Activated T-cell treated with anti-CD3 and anti-CD28 coated beads, Interleukin-2, amount 50 U/mL, for 24 hours (primary cell): ENCODE results near the gene MYO3B.

Source experiments
- DNase-seq: peaks from one replicate; pipeline ENCODE4 v3.0.0-alpha.2; 2020
- H3K27ac Mint-ChIP-seq: 2 replicates; pipeline ENCODE4 v1.8.0; 2020; ENCODE audit warnings: mild to moderate bottlenecking, mixed read lengths
- H3K27me3 Mint-ChIP-seq: 2 replicates; pipeline ENCODE4 v1.8.0; 2020; ENCODE audit warnings: mixed read lengths
- H3K36me3 Mint-ChIP-seq: 2 replicates; pipeline ENCODE4 v1.8.0; 2020; ENCODE audit warnings: low read depth, mixed read lengths
- H3K4me1 Mint-ChIP-seq: 2 replicates; pipeline ENCODE4 v1.8.0; 2020; ENCODE audit warnings: low read depth, mixed read lengths
- H3K4me3 Mint-ChIP-seq: 2 replicates; pipeline ENCODE4 v1.8.0; 2020; ENCODE audit warnings: mild to moderate bottlenecking, moderate library complexity, mixed read lengths
- H3K9me3 Mint-ChIP-seq: 2 replicates; pipeline ENCODE4 v1.8.0; 2020; ENCODE audit warnings: mixed read lengths

MYO3B gene

DNA sequence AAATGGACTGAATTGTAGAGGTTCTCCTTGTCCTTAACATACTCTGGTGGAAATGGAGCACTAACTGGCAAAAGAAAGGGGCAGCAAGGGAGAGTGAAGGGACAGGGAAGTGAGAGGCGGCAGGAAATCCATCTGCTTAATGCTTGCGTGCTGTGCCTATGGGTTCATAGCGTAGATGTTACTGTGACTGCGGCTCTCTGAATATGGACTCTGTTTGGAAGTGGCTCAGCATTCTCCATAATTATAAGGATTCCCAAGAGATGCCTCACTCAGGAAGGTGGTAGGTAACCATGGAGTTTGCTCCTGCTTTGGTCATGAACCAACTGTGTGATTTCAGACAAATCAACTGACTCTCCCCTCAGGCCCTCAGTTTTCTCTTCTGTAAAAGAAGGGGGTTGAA is 50.0 kb downstream of the MYO3B start:
- Mint-ChIP-seq H3K4me1 (no peaks in the 10 kb centered on the region), H3K27me3 (peaks cover 3% of the 10 kb centered on the region), H3K4me3 (no peak overlapping the region), H3K36me3 (no peaks in the 10 kb centered on the region), H3K27ac (no peak overlapping the region), H3K9me3 (no peaks in the 10 kb centered on the region)
- no peak for DNase-seq

DNA sequence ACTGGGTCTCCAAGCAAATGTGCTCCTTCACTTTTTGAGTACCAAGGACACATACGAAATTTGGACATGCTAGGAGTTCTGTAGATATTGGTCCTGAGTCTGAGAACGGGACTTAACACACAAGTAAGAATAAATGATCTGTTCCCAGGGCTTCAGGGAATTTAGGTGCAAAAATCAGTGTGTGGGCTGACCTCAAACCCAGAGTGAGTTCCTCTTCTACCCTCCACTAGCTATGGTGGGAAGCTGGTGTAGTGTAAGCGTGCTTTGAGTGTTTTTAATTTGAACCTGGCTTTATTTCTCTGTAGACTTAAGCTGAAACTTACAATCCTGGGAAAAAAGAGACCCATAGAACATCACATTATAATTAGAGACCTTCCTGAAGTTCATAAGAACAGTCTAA is 50.5 kb downstream of the MYO3B start:
- Mint-ChIP-seq H3K4me3 (no peak overlapping the region), H3K27me3 (peaks cover 3% of the 10 kb centered on the region), H3K9me3 (no peaks in the 10 kb centered on the region), H3K36me3 (no peaks in the 10 kb centered on the region), H3K4me1 (no peaks in the 10 kb centered on the region), H3K27ac (no peak overlapping the region)
- no peak for DNase-seq

DNA sequence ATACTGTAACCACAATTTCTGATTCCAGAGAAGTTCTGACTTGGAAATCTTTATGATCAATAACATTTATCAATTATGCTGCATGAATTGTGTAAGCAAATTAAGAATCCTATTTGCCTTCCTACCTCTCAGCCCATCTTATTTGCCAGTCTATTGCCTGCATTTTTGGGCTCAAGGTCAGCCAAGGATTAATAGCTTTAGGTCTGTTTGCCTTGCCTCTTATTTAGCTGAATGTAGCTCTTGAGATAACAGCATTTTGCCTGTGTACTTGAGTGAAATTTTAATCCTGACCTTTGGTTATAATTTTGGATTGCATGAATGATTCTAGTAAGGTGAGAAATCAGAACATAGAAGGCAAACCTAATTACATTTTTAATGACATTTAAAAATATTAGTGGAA is 51.2 kb downstream of the MYO3B start:
- no peaks in the 10 kb centered on the region for H3K4me1 Mint-ChIP-seq
- no peak overlapping the region for H3K4me3 Mint-ChIP-seq
- H3K9me3 Mint-ChIP-seq: no peaks in the 10 kb centered on the region

DNA sequence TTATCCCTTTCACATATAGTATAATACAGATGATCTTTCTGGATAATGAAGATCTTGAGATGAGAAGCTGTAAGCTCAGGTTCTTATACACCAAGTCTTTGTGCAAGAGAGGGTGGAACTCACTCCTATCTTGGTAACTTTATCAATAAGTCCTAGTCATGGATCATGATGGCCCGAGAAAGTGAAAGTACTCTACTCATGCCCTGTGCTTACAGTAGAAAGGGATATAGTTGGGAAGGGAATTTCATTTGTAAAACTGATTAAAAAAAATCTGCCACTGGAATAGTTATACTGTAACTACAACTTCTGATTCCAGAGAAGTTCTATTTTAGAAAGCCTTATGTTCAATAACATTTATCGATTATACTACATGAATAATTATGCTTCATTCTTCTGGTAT is 51.8 kb downstream of the MYO3B start:
- no peaks in the 10 kb centered on the region for H3K4me1 Mint-ChIP-seq
- H3K27me3 Mint-ChIP-seq: peaks cover 3% of the 10 kb centered on the region
- no peak overlapping the region for H3K27ac Mint-ChIP-seq
- no peak overlapping the region for H3K4me3 Mint-ChIP-seq
- no peak for DNase-seq
- no peaks in the 10 kb centered on the region for H3K9me3 Mint-ChIP-seq
- H3K36me3 Mint-ChIP-seq: no peaks in the 10 kb centered on the region

More for the DNA sequence above, 51.2 kb downstream of the MYO3B start:
- H3K36me3 Mint-ChIP-seq: no peaks in the 10 kb centered on the region
- no peak overlapping the region for H3K27ac Mint-ChIP-seq
- H3K27me3 Mint-ChIP-seq: peaks cover 3% of the 10 kb centered on the region
- no peak for DNase-seq

DNA sequence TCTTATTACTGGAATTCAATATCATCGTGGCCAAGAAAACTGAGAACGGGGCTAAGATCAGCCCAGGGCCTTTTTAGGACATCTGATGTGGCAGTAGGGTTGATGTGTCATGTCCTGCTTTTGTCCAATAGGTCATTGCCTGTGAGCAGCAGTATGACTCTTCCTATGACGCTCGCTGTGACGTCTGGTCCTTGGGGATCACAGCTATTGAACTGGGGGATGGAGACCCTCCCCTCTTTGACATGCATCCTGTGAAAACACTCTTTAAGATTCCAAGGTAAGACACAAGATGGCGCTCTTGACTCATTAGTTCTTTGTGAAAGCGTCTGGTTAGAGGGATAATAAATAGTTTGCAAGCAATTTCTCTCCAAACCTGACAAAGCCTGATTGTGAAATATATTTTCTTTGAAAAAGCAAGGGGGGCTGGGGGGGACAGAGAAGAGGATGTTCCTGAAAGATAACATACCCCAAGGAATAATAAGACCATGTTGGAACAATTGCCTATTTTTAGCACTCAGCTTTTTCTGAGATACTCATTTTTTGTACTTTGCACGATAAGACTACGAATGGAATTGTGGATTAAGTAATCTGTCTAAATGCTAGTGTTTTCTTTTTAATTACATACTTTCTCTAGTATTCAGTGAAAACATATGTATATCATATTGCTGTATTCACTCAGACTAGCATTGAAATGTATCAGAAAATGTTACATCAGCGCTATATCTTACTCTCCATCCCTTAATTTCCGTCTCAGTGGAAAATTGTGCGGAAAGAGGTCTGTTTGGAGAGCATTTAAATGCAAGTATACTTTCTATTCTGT is 58.1 kb downstream of the MYO3B start:
- H3K4me1 Mint-ChIP-seq: no peaks in the 10 kb centered on the region
- H3K27ac Mint-ChIP-seq: no peak overlapping the region
- no peak overlapping the region for H3K4me3 Mint-ChIP-seq
- peaks cover 24% of the 10 kb centered on the region for H3K27me3 Mint-ChIP-seq
- no peaks in the 10 kb centered on the region for H3K9me3 Mint-ChIP-seq
- H3K36me3 Mint-ChIP-seq: no peaks in the 10 kb centered on the region
- no peak for DNase-seq

DNA sequence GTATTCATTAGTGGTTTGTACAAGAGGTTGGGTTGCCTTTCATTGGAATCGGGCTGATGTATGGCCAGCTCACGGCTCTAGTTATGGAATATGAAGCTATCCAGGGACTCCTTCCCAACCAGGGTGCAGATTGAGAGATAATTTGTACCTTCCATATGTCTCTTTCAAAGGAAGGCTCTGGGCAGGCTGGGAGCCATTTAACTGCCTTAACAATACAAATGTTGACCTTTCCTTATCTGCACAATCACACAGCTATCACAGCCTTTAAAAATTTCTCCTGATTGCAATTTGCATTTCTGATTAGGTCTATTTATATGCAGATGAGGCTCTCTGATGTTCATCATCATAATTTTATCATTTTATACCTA is 58.7 kb downstream of the MYO3B start:
- Mint-ChIP-seq H3K4me3 (no peak overlapping the region), H3K27ac (no peak overlapping the region), H3K36me3 (no peaks in the 10 kb centered on the region), H3K9me3 (no peaks in the 10 kb centered on the region), H3K4me1 (no peaks in the 10 kb centered on the region), H3K27me3 (peaks cover 28% of the 10 kb centered on the region)
- no peak for DNase-seq

DNA sequence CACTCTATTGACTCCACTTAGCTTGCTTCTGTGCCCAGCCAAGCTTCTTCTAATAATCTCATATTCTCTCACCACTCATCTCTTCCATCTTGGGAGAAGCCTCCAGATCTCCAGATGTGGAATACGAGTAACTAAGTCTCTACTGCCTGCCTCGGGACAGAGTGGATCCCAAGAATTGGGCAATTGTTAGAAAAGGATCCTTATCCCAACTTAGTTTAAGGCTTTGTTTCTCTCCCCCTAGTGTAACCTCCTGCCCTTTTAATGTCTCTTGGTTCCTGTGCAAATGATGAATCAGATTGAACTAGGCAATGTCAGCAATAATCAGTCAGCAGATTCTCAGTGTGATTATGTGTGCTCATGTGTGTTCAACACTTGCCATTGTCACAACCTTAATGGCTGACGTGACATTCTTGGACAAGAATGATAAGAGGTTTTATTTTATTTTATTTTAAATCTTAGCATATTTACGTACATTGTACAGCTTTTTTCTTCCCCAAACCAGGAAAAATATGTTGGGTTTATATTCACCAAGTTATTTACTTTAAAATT is 59.7 kb downstream of the MYO3B start:
- Mint-ChIP-seq H3K36me3 (no peaks in the 10 kb centered on the region), H3K27me3 (peaks cover 30% of the 10 kb centered on the region), H3K9me3 (no peaks in the 10 kb centered on the region)

DNA sequence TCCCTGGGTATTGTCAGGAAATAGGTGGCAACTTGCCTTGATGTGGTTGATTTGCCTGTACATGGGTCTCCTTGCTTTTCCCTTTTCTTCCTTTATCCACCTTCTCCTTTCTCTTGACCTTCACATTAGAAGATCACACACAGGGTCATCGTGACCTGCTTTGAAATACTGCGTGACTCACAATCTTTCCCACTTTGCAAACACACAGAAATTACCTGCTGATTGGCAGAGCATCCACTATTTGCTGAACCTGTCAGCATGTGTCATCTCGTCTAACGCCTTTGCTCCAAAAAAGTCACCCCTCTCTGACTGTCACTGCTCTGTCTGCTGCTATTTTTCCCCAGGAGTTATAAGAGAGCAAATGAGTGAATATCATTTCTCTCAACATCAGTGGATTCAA is 60.8 kb downstream of the MYO3B start:
- DNase-seq: no peak
- Mint-ChIP-seq H3K9me3 (no peaks in the 10 kb centered on the region), H3K27me3 (peaks cover 39% of the 10 kb centered on the region), H3K4me3 (no peak overlapping the region), H3K36me3 (no peaks in the 10 kb centered on the region), H3K27ac (no peak overlapping the region), H3K4me1 (no peaks in the 10 kb centered on the region)

More for the DNA sequence above, 59.7 kb downstream of the MYO3B start:
- DNase-seq: no peak
- H3K27ac Mint-ChIP-seq: no peak overlapping the region
- H3K4me3 Mint-ChIP-seq: no peak overlapping the region
- no peaks in the 10 kb centered on the region for H3K4me1 Mint-ChIP-seq

DNA sequence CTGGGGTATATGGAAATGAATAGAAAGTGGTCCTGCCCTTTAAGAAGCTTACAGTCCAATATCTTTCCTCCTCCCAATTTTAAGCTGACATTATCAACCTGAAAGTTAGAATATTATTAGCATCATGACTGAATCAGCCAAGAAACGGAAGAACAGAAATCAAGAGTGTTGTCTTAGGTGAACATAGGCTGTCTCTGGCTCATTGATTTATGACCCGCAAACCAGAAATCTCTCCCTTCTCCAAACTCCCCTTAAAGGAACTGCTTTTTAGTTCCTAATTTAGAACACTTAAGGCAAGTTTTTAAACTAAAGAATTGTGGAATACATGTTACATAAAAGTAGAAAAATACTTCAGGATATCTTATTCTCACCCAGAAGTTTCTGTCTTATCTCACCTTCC is 62.7 kb downstream of the MYO3B start:
- H3K9me3 Mint-ChIP-seq: no peaks in the 10 kb centered on the region
- no peak overlapping the region for H3K4me3 Mint-ChIP-seq
- H3K4me1 Mint-ChIP-seq: no peaks in the 10 kb centered on the region
- H3K27me3 Mint-ChIP-seq: peaks cover 48% of the 10 kb centered on the region
- DNase-seq: no peak
- H3K27ac Mint-ChIP-seq: no peak overlapping the region
- H3K36me3 Mint-ChIP-seq: no peaks in the 10 kb centered on the region

DNA sequence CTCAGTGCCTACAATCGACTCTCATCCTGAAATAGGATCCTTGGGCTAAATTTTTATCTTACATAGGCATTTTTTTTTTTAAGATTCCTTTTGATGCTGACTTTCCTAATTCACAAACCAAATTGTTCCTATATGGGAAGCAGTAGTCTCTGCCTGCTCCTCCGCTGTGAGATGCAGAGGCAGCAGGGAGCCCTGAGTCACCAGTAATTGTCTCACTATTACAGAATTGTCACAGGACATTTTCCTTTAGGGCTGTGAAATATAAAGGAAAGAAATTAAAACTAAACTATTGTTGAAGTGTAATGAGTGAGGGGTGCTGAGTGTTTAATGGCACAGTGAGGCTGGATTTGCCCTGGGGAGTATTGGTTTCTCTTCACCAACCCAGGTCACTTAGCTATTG is 63.8 kb downstream of the MYO3B start:
- H3K4me3 Mint-ChIP-seq: no peak overlapping the region
- no peak overlapping the region for H3K27ac Mint-ChIP-seq
- DNase-seq: no peak
- H3K4me1 Mint-ChIP-seq: no peaks in the 10 kb centered on the region
- H3K27me3 Mint-ChIP-seq: peaks cover 48% of the 10 kb centered on the region
- H3K36me3 Mint-ChIP-seq: no peaks in the 10 kb centered on the region
- H3K9me3 Mint-ChIP-seq: no peaks in the 10 kb centered on the region

DNA sequence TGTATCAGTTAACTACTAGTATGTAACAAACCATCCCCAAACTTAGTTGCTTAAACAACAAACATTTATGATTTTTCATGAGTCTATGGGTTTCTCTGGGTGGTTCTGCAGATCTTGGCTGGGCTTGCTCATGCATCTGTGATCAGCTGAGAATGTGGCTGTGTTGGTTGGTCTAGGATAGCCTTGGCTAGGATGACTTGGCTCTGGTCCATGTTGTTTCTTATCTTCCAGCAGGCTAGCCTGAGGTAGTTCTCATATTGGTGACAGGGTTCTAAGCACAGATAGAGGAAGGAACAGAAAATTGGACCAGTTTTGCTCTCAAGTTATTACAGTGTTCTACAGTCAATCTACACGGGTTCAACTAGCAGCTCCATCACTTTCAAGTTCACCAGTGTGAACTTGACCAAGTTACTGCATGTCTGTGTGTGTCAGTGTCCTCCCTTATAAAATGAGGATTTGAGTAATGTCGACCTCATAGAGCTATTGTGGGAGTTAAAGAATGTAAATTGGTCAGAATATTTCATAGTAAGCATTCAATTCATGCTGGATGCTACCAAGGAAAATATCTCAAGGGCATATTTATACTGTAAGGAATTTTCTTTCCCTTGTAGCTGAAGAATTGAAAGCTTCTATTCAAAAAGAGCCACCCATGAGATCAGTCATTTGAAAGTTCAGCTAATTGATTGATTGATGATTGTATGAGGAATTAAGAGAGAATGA is 65.3 kb downstream of the MYO3B start:
- Mint-ChIP-seq H3K4me3 (no peak overlapping the region), H3K4me1 (no peaks in the 10 kb centered on the region), H3K27me3 (peaks cover 49% of the 10 kb centered on the region), H3K36me3 (no peaks in the 10 kb centered on the region), H3K27ac (no peak overlapping the region), H3K9me3 (no peaks in the 10 kb centered on the region)
- DNase-seq: no peak

DNA sequence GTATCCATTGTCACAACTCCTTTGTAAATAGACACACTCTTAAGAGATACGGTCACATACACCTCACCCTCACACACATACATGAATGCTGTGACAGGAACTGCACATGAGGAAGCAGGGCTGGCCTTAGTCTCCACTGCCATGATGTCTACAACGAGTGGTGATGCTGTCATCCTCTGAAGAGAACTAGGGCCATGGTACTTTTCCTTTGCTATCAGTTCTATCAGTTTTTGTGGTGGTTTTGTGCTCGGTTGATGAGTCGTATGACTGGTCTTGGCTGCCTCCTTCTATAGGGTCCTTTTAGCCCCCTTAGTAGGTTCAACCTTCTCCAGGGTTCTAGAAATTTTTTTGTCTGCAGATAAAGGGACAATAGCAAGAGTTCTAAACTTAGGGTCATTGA is 66.0 kb downstream of the MYO3B start:
- no peaks in the 10 kb centered on the region for H3K4me1 Mint-ChIP-seq
- DNase-seq: no peak
- H3K4me3 Mint-ChIP-seq: no peak overlapping the region
- no peaks in the 10 kb centered on the region for H3K36me3 Mint-ChIP-seq
- no peaks in the 10 kb centered on the region for H3K9me3 Mint-ChIP-seq
- H3K27ac Mint-ChIP-seq: no peak overlapping the region
- peaks cover 46% of the 10 kb centered on the region for H3K27me3 Mint-ChIP-seq

DNA sequence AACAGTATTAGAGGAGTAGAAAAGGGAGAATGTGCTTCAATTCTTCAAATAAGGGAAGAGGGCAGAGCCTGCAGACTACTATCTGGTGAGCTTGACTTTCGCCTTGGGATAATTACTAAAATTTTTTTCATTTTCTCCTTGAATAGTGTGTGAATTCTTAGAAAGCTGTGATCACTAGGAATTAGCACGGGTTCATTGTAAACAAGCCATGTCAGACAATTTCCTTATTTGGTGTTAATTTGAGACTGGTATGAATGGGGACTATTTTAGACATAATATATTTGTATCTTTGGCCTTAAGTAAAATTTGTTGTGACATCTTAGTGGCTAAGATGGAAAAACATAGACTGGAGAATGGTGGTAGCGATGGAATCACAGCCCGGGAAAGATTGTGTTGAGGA is 66.6 kb downstream of the MYO3B start:
- no peaks in the 10 kb centered on the region for H3K36me3 Mint-ChIP-seq
- H3K27ac Mint-ChIP-seq: no peak overlapping the region
- H3K4me3 Mint-ChIP-seq: no peak overlapping the region
- H3K27me3 Mint-ChIP-seq: peaks cover 40% of the 10 kb centered on the region
- no peaks in the 10 kb centered on the region for H3K4me1 Mint-ChIP-seq
- no peaks in the 10 kb centered on the region for H3K9me3 Mint-ChIP-seq
- DNase-seq: no peak

DNA sequence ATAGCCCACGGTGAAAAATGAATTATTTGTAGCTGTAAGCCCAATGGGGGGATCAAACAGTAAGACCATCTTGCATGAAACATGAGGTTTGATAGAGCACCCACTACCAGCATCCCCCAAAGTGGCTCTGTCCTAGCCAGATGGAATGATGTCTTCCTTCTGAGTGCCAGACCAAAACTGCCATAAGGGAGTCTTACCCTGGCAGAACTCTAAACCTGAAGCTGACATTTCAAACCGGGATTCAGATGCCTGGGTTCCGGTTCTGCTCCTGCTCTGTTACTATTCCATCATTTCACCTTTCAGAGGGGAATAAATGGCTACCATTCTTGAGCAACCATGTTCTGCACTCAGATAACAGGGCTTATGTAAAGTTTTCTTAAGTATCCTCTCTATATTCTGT is 67.4 kb downstream of the MYO3B start:
- Mint-ChIP-seq H3K27me3 (peaks cover 36% of the 10 kb centered on the region), H3K4me3 (no peak overlapping the region), H3K36me3 (no peaks in the 10 kb centered on the region), H3K9me3 (no peaks in the 10 kb centered on the region), H3K4me1 (no peaks in the 10 kb centered on the region), H3K27ac (no peak overlapping the region)
- no peak for DNase-seq

DNA sequence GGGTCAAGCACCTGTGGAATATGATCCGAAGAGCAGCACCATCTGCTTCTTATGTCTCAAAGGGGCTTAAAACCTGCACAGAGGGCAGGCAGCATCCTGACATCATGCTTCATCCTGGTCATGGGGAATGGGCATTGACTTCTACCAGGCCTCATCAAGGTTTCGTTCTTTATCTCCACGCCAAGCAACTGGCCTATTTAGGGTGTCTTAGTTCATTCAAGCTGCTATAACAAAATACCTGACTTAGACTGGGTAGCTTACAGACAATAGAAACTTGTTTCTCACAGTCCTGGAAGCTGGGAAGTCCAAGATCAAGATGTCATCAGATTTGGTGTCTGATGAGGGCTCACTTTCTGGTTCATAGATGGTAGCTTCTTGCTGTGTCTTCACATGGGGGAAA is 69.4 kb downstream of the MYO3B start:
- Mint-ChIP-seq H3K27ac (no peak overlapping the region), H3K9me3 (no peaks in the 10 kb centered on the region), H3K4me1 (no peaks in the 10 kb centered on the region), H3K27me3 (peaks cover 26% of the 10 kb centered on the region), H3K36me3 (no peaks in the 10 kb centered on the region), H3K4me3 (no peak overlapping the region)
- DNase-seq: no peak
